Fibroblast of lung (primary cell): ENCODE results near the gene ANTXRL. TPM values are rescaled to one million over a fixed set of nuclear protein-coding genes. Genes with fewer than 3 reads are reported as not detected.
"Not testable (repeated sequence)": the region's sequence is repeated elsewhere in the genome, so short reads cannot be mapped to it uniquely, and the experiment has no call there.

Experiments
- DNase-seq, 2 donors: peaks; one replicate each; pipeline versions ENCODE4 v3.0.0 to v3.0.0-alpha.2; 2010; ENCODE audit warnings: low read depth in 2 of 2
- H2AFZ ChIP-seq: 2 replicates; pipeline ENCODE4 v1.5.1; 2012; ENCODE audit warnings: low read length, control low read depth, inconsistent platforms
- H3K27ac ChIP-seq: 2 replicates; pipeline ENCODE4 v1.5.1; 2011; ENCODE audit warnings: low read length, control low read depth; ENCODE audit not compliant: insufficient read depth
- H3K27me3 ChIP-seq: 2 replicates; pipeline ENCODE4 v1.5.1; 2011; ENCODE audit warnings: mild to moderate bottlenecking, low read length; ENCODE audit not compliant: control insufficient read depth, insufficient read depth
- H3K36me3 ChIP-seq: 2 replicates; pipeline ENCODE4 v1.5.1; 2011; ENCODE audit warnings: low read length; ENCODE audit not compliant: control insufficient read depth, insufficient read depth
- H3K4me1 ChIP-seq: 2 replicates; pipeline ENCODE4 v1.5.1; 2011; ENCODE audit warnings: low read length; ENCODE audit not compliant: control insufficient read depth, insufficient read depth; ENCODE audit errors: extremely low read depth
- H3K4me2 ChIP-seq: 2 replicates; pipeline ENCODE4 v1.5.1; 2011; ENCODE audit warnings: low read length, control low read depth; ENCODE audit not compliant: insufficient read depth; ENCODE audit errors: extremely low read depth
- H3K4me3 ChIP-seq, 4 experiments: fragments of 200-600 bp in 1 of 4; sonication (generic) in 1 of 4; replicated peaks in 1 of 4; 2 replicates each; pipeline ENCODE4 v1.5.1; 2011 to 2016; ENCODE audit warnings: low read length in 4 of 4, low read depth in 3 of 4, mild to moderate bottlenecking in 3 of 4, control low read depth in 2 of 4, inconsistent platforms in 1 of 4, mixed read lengths in 1 of 4; ENCODE audit not compliant: insufficient read depth in 1 of 4; ENCODE audit errors: control extremely low read depth in 1 of 4
- H3K79me2 ChIP-seq: 2 replicates; pipeline ENCODE4 v1.5.1; 2012; ENCODE audit warnings: mild to moderate bottlenecking, low read length, inconsistent platforms; ENCODE audit not compliant: control insufficient read depth, insufficient read depth
- H3K9ac ChIP-seq: 2 replicates; pipeline ENCODE4 v1.5.1; 2011; ENCODE audit warnings: mild to moderate bottlenecking, low read length, control low read depth; ENCODE audit not compliant: insufficient read depth
- H3K9me3 ChIP-seq: 2 replicates; pipeline ENCODE4 v1.5.1; 2012; ENCODE audit warnings: low read depth, low read length; ENCODE audit not compliant: control insufficient read depth, insufficient read depth
- H4K20me1 ChIP-seq: 2 replicates; pipeline ENCODE4 v1.5.1; 2011; ENCODE audit warnings: low read length; ENCODE audit not compliant: control insufficient read depth, insufficient read depth; ENCODE audit errors: extremely low read depth
- CTCF ChIP-seq, 2 donors: IDR thresholded peaks in 1 of 2; conservative IDR thresholded peaks in 1 of 2; 1 replicate in 1 of 2; 2 replicates in 1 of 2; pipeline ENCODE4 v1.5.1; 2011 to 2012; ENCODE audit warnings: low read length in 2 of 2, control low read depth in 1 of 2, inconsistent platforms in 1 of 2, low read depth in 1 of 2, mild to moderate bottlenecking in 1 of 2
- EZH2 ChIP-seq: IDR thresholded peaks from 2 replicates; pipeline ENCODE4 v1.5.1; 2012; ENCODE audit warnings: low read length, control low read depth, mild to moderate bottlenecking; ENCODE audit errors: missing control alignments
- polyA plus RNA-seq, 2 donors: library from polyadenylated mRNA; depleted of rRNA in 1 of 2; stranded (reverse) in 1 of 2; unstranded in 1 of 2; fragments of >200 nt; gene quantifications; 2 replicates each; pipeline ENCODE4 v1.2.1, GENCODE V29; 2011 to 2012; ENCODE audit warnings: missing spikeins in 1 of 2
- total RNA-seq: library from RNA; depleted of rRNA; stranded (reverse); fragments of >200 nt; gene quantifications from 2 replicates; pipeline ENCODE4 v1.2.1, GENCODE V29; 2014

The ANTXRL gene
- total and polyA plus RNA-seq, 2 donors (not counting 1 experiment from before 2014, with no cell fraction given), result not detected

GRCh38 chr10:46330894-46331293, 44.1 kb downstream of the ANTXRL start:
- no peaks in the 10 kb centered on the region for H3K79me2 ChIP-seq
- H2AFZ ChIP-seq, result no peak overlapping the region
- no peaks in the 10 kb centered on the region for H3K4me1 ChIP-seq
- H3K9me3 ChIP-seq, result no peaks in the 10 kb centered on the region
- no peaks in the 10 kb centered on the region for H3K36me3 ChIP-seq
- no peak for TF ChIP-seq CTCF (conservative IDR thresholded peaks at IDR 0.05 in 1 of 2, IDR thresholded peaks at IDR 0.05 in 1 of 2; ENCODE audit: low read depth in 1 of 2, low read length in 2 of 2)
- TF ChIP-seq EZH2, result no peak
- H3K27me3 ChIP-seq, result no peaks in the 10 kb centered on the region
- no peak overlapping the region for H3K4me2 ChIP-seq
- H3K27ac ChIP-seq, result no peak overlapping the region
- H4K20me1 ChIP-seq, result no peaks in the 10 kb centered on the region
- no peak overlapping the region for H3K9ac ChIP-seq
- DNase-seq, result no peak
- no peak overlapping the region for H3K4me3 ChIP-seq

GRCh38 chr10:46365484-46365883, 78.7 kb downstream of the ANTXRL start:
- H3K27ac ChIP-seq, H3K4me3 ChIP-seq, H3K36me3 ChIP-seq, H3K27me3 ChIP-seq, H3K4me2 ChIP-seq, H3K9ac ChIP-seq, H3K9me3 ChIP-seq, H2AFZ ChIP-seq, H3K79me2 ChIP-seq, H3K4me1 ChIP-seq, H4K20me1 ChIP-seq: not testable (repeated sequence)
- peak in 1 of 2 donors; percentile 56 for DNase-seq

- not testable (repeated sequence) for H2AFZ ChIP-seq, H3K9ac ChIP-seq, H3K4me3 ChIP-seq, H3K4me1 ChIP-seq, H3K36me3 ChIP-seq, H3K27ac ChIP-seq, H3K9me3 ChIP-seq, H3K27me3 ChIP-seq, H3K4me2 ChIP-seq, H3K79me2 ChIP-seq, DNase-seq, H4K20me1 ChIP-seq
These were observed 80.4 kb downstream of the ANTXRL start for GRCh38 chr10:46367209-46367608.

GRCh38 chr10:46367666-46368240, 81.0 kb downstream of the ANTXRL start:
- not testable (repeated sequence) for H3K4me1 ChIP-seq, H3K9me3 ChIP-seq, H2AFZ ChIP-seq, H3K27ac ChIP-seq, DNase-seq, H3K4me3 ChIP-seq, H3K36me3 ChIP-seq, H3K4me2 ChIP-seq, H3K9ac ChIP-seq, H4K20me1 ChIP-seq, H3K27me3 ChIP-seq, H3K79me2 ChIP-seq

GRCh38 chr10:46368956-46369355, 82.2 kb downstream of the ANTXRL start:
- not testable (repeated sequence) for H2AFZ ChIP-seq, H3K4me2 ChIP-seq, H3K9me3 ChIP-seq, H3K27me3 ChIP-seq, H4K20me1 ChIP-seq, H3K36me3 ChIP-seq, DNase-seq, H3K4me3 ChIP-seq, H3K79me2 ChIP-seq, H3K27ac ChIP-seq, H3K4me1 ChIP-seq, H3K9ac ChIP-seq

GRCh38 chr10:46374410-46374809, 87.6 kb downstream of the ANTXRL start:
- not testable (repeated sequence) for H3K27ac ChIP-seq, H3K9me3 ChIP-seq, DNase-seq, H3K36me3 ChIP-seq, H3K4me2 ChIP-seq, H4K20me1 ChIP-seq, H3K79me2 ChIP-seq, H3K9ac ChIP-seq, H3K4me1 ChIP-seq, H3K27me3 ChIP-seq, H3K4me3 ChIP-seq, H2AFZ ChIP-seq
